WERI-Rb-1 (cell line): Measurements from ENCODE around the gene TMEM81.

Source experiments
- DNase-seq: peaks from one replicate; pipeline ENCODE4 v3.0.0-alpha.2; 2020
- H3K27ac ChIP-seq: fragments of 250-450 bp; sonication (Bioruptor Pico); 2 replicates; pipeline ENCODE4 v1.5.1; 2020; ENCODE audit warnings: mild to moderate bottlenecking, moderate library complexity
- H3K27me3 ChIP-seq: fragments of 250-450 bp; sonication (Bioruptor Pico); 2 replicates; pipeline ENCODE4 v1.5.1; 2021; ENCODE audit warnings: mild to moderate bottlenecking, low read depth, moderate library complexity; ENCODE audit not compliant: insufficient read depth, severe bottlenecking
- H3K36me3 ChIP-seq: fragments of 250-450 bp; sonication (Bioruptor Pico); 2 replicates; pipeline ENCODE4 v1.5.1; 2020; ENCODE audit warnings: mild to moderate bottlenecking, moderate library complexity
- H3K4me3 ChIP-seq: 2 replicates; pipeline ENCODE4 v1.5.1; 2011; ENCODE audit warnings: low read depth, mild to moderate bottlenecking, control low read depth, low read length
- H3K9me3 ChIP-seq: fragments of 250-450 bp; sonication (Bioruptor Pico); 2 replicates; pipeline ENCODE4 v1.5.1; 2021; ENCODE audit warnings: mild to moderate bottlenecking, moderate library complexity; ENCODE audit not compliant: severe bottlenecking
- CTCF ChIP-seq: IDR thresholded peaks from 2 replicates; pipeline ENCODE4 v1.5.1; 2011; ENCODE audit warnings: low read depth, mild to moderate bottlenecking, control low read depth, inconsistent platforms, low read length

Gene TMEM81

GRCh38 chr1:205058853-205059252 lies 25.4 kb downstream of the TMEM81 start:
- Histone ChIP-seq H3K27ac (no peak overlapping the region), H3K27me3 (no peaks in the 10 kb centered on the region), H3K36me3 (no peaks in the 10 kb centered on the region), H3K4me3 (no peak overlapping the region), H3K9me3 (no peaks in the 10 kb centered on the region)
- DNase-seq: no peak
- no peak for TF ChIP-seq CTCF

- no peak for DNase-seq
- H3K27ac ChIP-seq: no peak overlapping the region
- H3K4me3 ChIP-seq: no peak overlapping the region
- H3K27me3 ChIP-seq: no peaks in the 10 kb centered on the region
- H3K36me3 ChIP-seq: no peaks in the 10 kb centered on the region
- no peak for TF ChIP-seq CTCF
- no peaks in the 10 kb centered on the region for H3K9me3 ChIP-seq
These were observed 26.3 kb downstream of the TMEM81 start for GRCh38 chr1:205057808-205058575.

GRCh38 chr1:205056956-205057568 lies 27.2 kb downstream of the TMEM81 start:
- no peak overlapping the region for H3K4me3 ChIP-seq
- no peaks in the 10 kb centered on the region for H3K36me3 ChIP-seq
- no peaks in the 10 kb centered on the region for H3K9me3 ChIP-seq
- H3K27ac ChIP-seq: no peak overlapping the region
- DNase-seq: no peak
- TF ChIP-seq CTCF: no peak
- H3K27me3 ChIP-seq: no peaks in the 10 kb centered on the region

- H3K36me3 ChIP-seq: no peaks in the 10 kb centered on the region
- H3K4me3 ChIP-seq: no peak overlapping the region
- TF ChIP-seq CTCF: 0 out of 2 replicates have a peak, but pooled peaks have one; percentile 24
- H3K9me3 ChIP-seq: no peaks in the 10 kb centered on the region
- peak overlapping the region; percentile 6; the same call in 1 of the 2 replicates for H3K27ac ChIP-seq
- H3K27me3 ChIP-seq: no peaks in the 10 kb centered on the region
- peak; percentile 98 for DNase-seq
These were observed 28.1 kb downstream of the TMEM81 start for GRCh38 chr1:205056188-205056611.

- Histone ChIP-seq H3K27me3 (no peaks in the 10 kb centered on the region), H3K36me3 (no peaks in the 10 kb centered on the region), H3K4me3 (no peak overlapping the region), H3K27ac (no peak overlapping the region), H3K9me3 (no peaks in the 10 kb centered on the region)
- no peak for TF ChIP-seq CTCF
- DNase-seq: no peak
These were observed 30.2 kb downstream of the TMEM81 start for GRCh38 chr1:205054013-205054412.
